PC-3 (cell line): ENCODE measurements around the gene FOSB. TPM values are rescaled to one million over a fixed set of nuclear protein-coding genes. Genes with fewer than 3 reads are reported as not detected.

Experiments used
- ATAC-seq: fragments of 200-7000 bp; cut with Tn5 transposase; 2 replicates; pipeline ENCODE4 v1.9.1; 2020; ENCODE audit warnings: mild to moderate bottlenecking, moderate library complexity
- BruUV-seq: library from RNA; stranded (reverse); fragments of 400-500 nt; replicated peaks from 2 replicates; lab custom pipeline; 2021; lab: Mats Ljungman, UMichigan
- CTCF ChIA-PET: fragments of 300-600 bp; sonication (Branson Sonifier 250); formaldehyde crosslinking; loops from one replicate; lab custom pipeline; 2022; ENCODE audit warnings: antibody characterized with exemption; lab: Charles Lee
- POLR2A ChIA-PET: fragments of 300-600 bp; sonication (Branson Sonifier 250); formaldehyde crosslinking; loops from one replicate; lab custom pipeline; 2022; ENCODE audit warnings: antibody characterized with exemption; ENCODE audit not compliant: unreplicated experiment; lab: Charles Lee
- DNase-seq: peaks from one replicate; pipeline ENCODE4 v3.0.0-alpha.2; 2015
- H2AFZ ChIP-seq: fragments of 300-600 bp; sonication (generic); 2 replicates; pipeline ENCODE4 v1.6.0; 2016; ENCODE audit warnings: antibody characterized with exemption, low read length
- H3F3A ChIP-seq: fragments of 300-600 bp; sonication (generic); one replicate; pipeline ENCODE4 v1.6.0; 2017; ENCODE audit warnings: antibody characterized with exemption, low read length, control low read depth, mild to moderate bottlenecking; ENCODE audit not compliant: unreplicated experiment
- H3K27ac ChIP-seq: fragments of 300-600 bp; sonication (generic); 2 replicates; pipeline ENCODE4 v1.5.1; 2016; ENCODE audit warnings: mild to moderate bottlenecking, low read length
- H3K27me3 ChIP-seq: fragments of 300-600 bp; sonication (generic); 2 replicates; pipeline ENCODE4 v1.6.1; 2016; ENCODE audit warnings: low read length, mixed read lengths
- H3K36me3 ChIP-seq: fragments of 300-600 bp; sonication (generic); 2 replicates; pipeline ENCODE4 v1.6.1; 2016; ENCODE audit warnings: low read depth, mixed run types, low read length, mixed read lengths
- H3K4me1 ChIP-seq: fragments of 300-600 bp; sonication (generic); 2 replicates; pipeline ENCODE4 v1.5.1; 2016; ENCODE audit warnings: low read length; ENCODE audit not compliant: insufficient read depth
- H3K4me2 ChIP-seq: fragments of 300-600 bp; sonication (generic); 2 replicates; pipeline ENCODE4 v1.6.0; 2016; ENCODE audit warnings: low read length
- H3K4me3 ChIP-seq: fragments of 300-600 bp; sonication (generic); 2 replicates; pipeline ENCODE4 v1.5.1; 2016; ENCODE audit warnings: mild to moderate bottlenecking, low read length, mixed read lengths
- H3K79me2 ChIP-seq: fragments of 300-600 bp; sonication (generic); 2 replicates; pipeline ENCODE4 v1.6.1; 2017; ENCODE audit warnings: low read length, mixed read lengths
- H3K9ac ChIP-seq: fragments of 300-600 bp; sonication (generic); 2 replicates; pipeline ENCODE4 v1.6.0; 2016; ENCODE audit warnings: mild to moderate bottlenecking, low read length
- H3K9me2 ChIP-seq: fragments of 300-600 bp; sonication (generic); replicated peaks from 2 replicates; pipeline ENCODE4 v1.6.1; 2016; ENCODE audit warnings: mixed run types, low read length, mixed read lengths
- H3K9me3 ChIP-seq: fragments of 300-600 bp; sonication (generic); 2 replicates; pipeline ENCODE4 v1.6.1; 2016; ENCODE audit warnings: low read length, mixed read lengths
- H4K20me1 ChIP-seq: fragments of 300-600 bp; sonication (generic); 2 replicates; pipeline ENCODE4 v1.6.1; 2016; ENCODE audit warnings: low read length, mixed read lengths
- EZH2 ChIP-seq: fragments of 300-600 bp; sonication (generic); IDR thresholded peaks from one replicate; pipeline ENCODE4 v1.6.1; 2017; ENCODE audit warnings: antibody characterized with exemption, mild to moderate bottlenecking, low read length; ENCODE audit not compliant: unreplicated experiment
- EZH2phosphoT487 ChIP-seq: fragments of 300-600 bp; sonication (generic); IDR thresholded peaks from 2 replicates; pipeline ENCODE4 v1.6.1; 2018; ENCODE audit warnings: mild to moderate bottlenecking, antibody characterized with exemption, low read length, borderline replicate concordance
- intact Hi-C: fragments of 100-400 bp; cut with micrococcal nuclease; formaldehyde crosslinking; loops from 2 replicates; pipeline ENCODE4 v1.9.0; 2023
- total RNA-seq: library from RNA; depleted of rRNA; stranded (reverse); fragments of >200 nt; gene quantifications from 2 replicates; pipeline ENCODE4 v1.2.3, GENCODE V29; 2014
- TF ChIP-seq, protein P1 (sequence below): fragments of 300-600 bp; sonication (generic); conservative IDR thresholded peaks from 2 replicates; pipeline ENCODE4 v1.5.1; 2017; ENCODE audit warnings: antibody characterized with exemption, low read depth, mild to moderate bottlenecking, low read length

Gene FOSB
- total RNA-seq, 1 experiment from 2014 or later, result 35.8 TPM

DNA sequence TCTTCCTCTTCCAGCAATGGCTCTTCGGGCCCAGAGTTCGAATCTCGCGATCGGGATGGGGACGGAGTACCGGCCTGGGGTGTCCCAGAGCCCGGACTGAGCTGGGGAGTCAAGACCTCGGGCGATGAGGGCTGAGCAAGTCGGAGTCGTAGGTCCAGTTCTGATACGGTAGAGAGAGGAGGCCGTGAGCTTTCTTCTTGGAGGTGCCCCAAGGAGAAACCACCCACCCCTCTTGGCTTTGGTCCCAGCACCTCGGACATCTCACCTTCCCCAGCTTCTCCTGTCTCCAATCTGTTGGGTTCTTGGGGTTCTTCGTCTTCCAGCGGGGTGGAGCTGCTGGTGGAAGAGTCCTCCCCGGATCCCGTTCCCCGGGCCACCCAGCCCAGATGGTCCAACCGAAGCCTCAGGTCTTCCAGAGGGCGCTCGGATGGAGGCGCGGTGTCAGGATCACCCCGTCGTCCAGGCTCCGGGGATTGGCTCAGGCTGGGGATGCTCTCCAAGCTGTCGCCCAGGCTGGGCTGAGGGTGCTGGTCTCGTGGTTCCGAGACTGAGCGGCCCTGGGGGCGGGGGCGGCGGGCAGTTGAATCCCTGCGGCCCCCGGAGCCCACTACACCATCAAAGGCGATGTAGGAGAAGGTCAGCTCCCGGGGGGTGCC is 26.6 kb downstream of the FOSB start:
- POLR2A ChIA-PET, result no interaction called here
- Histone ChIP-seq H3F3A (no peaks in the 10 kb centered on the region), H3K9me3 (no peaks in the 10 kb centered on the region), H2AFZ (no peak overlapping the region), H3K27me3 (no peaks in the 10 kb centered on the region), H3K4me3 (no peak overlapping the region), H3K36me3 (no peaks in the 10 kb centered on the region), H3K9me2 (no peaks in the 10 kb centered on the region), H4K20me1 (no peaks in the 10 kb centered on the region), H3K9ac (no peak overlapping the region), H3K4me2 (no peak overlapping the region), H3K79me2 (no peaks in the 10 kb centered on the region), H3K27ac (no peak overlapping the region), H3K4me1 (peaks cover 7% of the 10 kb centered on the region; the same call in 1 of the 2 replicates)
- intact Hi-C loops, result loop anchor here (10.0 kb wide), 1 partner anchor 150 kb away; no protein-coding TSS in a partner anchor
- no peak for ATAC-seq
- DNase-seq, result no peak
- BruUV-seq, result no TSS peak
- CTCF ChIA-PET, result interaction anchor here (0.6 kb wide), 1 partner anchor 16 kb away, joined by 3 read pairs; no protein-coding TSS in a partner anchor
- TF ChIP-seq EZH2 (no peak), EZH2phosphoT487 (no peak)
- TF ChIP-seq, protein P1, sequence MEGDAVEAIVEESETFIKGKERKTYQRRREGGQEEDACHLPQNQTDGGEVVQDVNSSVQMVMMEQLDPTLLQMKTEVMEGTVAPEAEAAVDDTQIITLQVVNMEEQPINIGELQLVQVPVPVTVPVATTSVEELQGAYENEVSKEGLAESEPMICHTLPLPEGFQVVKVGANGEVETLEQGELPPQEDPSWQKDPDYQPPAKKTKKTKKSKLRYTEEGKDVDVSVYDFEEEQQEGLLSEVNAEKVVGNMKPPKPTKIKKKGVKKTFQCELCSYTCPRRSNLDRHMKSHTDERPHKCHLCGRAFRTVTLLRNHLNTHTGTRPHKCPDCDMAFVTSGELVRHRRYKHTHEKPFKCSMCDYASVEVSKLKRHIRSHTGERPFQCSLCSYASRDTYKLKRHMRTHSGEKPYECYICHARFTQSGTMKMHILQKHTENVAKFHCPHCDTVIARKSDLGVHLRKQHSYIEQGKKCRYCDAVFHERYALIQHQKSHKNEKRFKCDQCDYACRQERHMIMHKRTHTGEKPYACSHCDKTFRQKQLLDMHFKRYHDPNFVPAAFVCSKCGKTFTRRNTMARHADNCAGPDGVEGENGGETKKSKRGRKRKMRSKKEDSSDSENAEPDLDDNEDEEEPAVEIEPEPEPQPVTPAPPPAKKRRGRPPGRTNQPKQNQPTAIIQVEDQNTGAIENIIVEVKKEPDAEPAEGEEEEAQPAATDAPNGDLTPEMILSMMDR, result no peak

GRCh38 chr19:45495178-45495577 is 27.4 kb downstream of the FOSB start:
- Histone ChIP-seq H3K79me2 (no peaks in the 10 kb centered on the region), H3K9me2 (no peaks in the 10 kb centered on the region), H4K20me1 (no peaks in the 10 kb centered on the region), H3K9ac (no peak overlapping the region), H3K27me3 (no peaks in the 10 kb centered on the region), H2AFZ (no peak overlapping the region), H3K27ac (no peak overlapping the region), H3K36me3 (no peaks in the 10 kb centered on the region), H3K4me3 (no peak overlapping the region), H3K4me1 (peaks cover 7% of the 10 kb centered on the region; the same call in 1 of the 2 replicates), H3K9me3 (no peaks in the 10 kb centered on the region), H3F3A (no peaks in the 10 kb centered on the region), H3K4me2 (no peak overlapping the region)
- DNase-seq (no peak), ATAC-seq (no peak)
- CTCF ChIA-PET, result interaction anchor here (0.6 kb wide), 1 partner anchor 16 kb away, joined by 3 read pairs; no protein-coding TSS in a partner anchor
- POLR2A ChIA-PET, result no interaction called here
- no TSS peak for BruUV-seq
- TF ChIP-seq, protein P1, result no peak
- no peak for TF ChIP-seq EZH2phosphoT487
- TF ChIP-seq EZH2, result no peak
- intact Hi-C loops, result loop anchor here (10.0 kb wide), 1 partner anchor 150 kb away; no protein-coding TSS in a partner anchor
